HG03575 (cell line): Measurements from ENCODE around the gene PKP3.
"Not testable (repeated sequence)": the region's sequence is repeated elsewhere in the genome, so short reads cannot be mapped to it uniquely, and the experiment has no call there.

Experiments used
- ATAC-seq: cut with Tn5 transposase; IDR thresholded peaks from one replicate; pipeline ENCODE4 v1.9.1; 2021; ENCODE audit not compliant: unreplicated experiment, insufficient number of reproducible peaks, low FRiP score; ENCODE audit errors: extremely low read depth

PKP3 gene

DNA sequence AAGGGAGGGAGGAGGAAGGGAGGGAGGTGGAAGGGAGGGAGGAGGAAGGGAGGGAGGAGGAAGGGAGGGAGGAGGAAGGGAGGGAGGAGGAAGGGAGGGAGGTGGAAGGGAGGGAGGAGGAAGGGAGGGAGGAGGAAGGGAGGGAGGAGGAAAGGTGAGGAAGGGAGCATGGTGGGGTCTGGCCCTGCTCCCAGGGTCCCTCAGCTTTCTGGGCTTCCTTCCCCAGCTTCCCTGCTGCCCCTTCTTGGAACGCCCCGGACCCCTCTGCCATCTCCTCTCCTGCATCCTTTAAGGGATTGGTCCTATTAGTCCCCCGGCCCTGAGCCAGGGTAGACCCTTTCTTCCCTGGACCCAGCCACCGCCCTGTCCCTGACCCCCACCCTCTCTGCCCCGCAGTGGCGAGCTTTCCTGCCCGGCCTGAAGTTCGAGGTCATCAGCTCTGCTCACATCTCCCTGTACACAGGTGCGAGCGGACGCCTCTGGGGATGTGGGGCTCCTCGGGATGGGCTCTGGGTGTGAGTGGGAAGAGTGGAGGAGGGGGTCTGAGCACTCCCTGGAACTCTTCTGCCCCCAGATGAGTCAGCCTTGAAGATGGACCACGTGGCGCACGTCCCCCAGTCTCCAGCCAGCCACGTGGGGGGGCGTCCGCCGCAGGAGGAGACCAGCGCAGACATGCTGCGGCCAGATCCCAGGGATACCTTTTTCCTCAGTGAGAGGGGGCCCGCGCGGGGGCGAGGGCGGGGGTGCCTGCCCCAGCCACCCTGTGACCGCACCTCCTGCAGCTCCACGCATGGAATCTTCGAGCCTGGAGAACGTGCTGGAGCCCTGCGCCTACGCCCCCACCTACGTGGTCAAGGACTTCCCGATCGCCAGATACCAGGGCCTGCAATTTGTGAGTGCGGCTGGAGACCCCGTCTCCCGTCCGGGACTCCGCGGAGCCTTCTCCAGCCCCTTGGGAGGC is 18.7 kb upstream of the PKP3 start:
- ATAC-seq = no peak

DNA sequence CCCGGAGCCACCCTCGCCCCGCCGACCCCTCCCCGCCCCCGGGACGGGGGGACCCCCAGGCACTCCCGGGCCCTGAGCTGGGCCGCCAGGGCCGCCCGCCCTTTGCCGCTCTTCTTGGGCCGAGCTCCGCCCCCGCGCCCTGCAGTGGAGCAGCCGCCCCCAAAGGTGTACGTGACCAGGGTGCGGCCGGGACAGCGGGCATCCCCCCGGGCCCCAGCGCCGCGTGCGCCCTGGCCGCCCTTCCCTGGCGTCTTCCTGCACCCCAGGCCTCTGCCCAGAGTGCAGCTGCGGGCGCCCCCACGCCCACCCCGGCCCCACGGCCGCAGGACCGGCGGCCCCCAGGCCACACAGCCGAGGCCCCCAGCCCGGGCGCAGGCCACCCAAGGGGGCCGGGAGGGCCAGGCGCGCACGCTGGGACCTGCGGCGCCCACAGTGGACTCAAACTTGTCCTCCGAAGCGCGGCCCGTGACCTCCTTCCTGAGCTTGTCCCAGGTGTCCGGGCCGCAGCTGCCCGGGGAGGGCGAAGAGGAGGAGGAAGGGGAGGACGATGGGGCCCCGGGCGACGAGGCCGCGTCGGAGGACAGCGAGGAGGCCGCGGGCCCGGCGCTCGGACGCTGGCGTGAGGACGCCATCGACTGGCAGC is 17.4 kb upstream of the PKP3 start:
- ATAC-seq = no peak

DNA sequence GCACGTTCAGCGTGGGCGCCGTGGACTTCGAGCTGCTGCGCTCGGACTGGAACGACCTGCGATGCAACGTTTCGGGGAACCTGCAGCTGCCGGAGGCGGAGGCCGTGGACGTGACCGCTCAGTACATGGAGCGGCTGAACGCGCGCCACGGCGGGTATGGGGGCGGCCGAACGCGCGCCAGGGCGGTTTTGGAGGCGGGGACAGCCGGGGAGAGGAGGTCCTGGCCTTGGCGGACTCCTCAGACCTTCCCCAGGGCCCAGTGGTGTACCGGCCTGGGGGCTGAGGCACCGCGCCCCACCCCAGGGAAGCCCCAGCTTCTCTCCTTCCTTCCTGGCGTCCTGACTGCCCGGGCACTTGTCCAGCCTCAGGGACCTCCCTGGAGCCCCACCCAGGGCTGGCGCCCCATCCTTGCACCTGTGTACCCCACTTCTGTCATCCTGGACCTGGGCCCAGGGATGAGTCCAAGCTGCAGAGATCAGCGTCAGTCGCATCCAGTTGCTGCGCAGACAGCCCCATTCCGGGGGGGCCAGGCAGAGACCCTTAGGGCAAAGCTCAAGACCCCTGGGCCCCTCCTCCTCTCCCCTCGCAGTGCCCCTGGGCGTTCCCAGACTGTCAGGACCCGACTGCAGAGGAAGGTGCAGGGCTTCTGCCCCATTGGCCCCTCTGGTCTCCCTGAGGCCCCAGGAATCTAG is 16.7 kb upstream of the PKP3 start:
- no peak for ATAC-seq

DNA sequence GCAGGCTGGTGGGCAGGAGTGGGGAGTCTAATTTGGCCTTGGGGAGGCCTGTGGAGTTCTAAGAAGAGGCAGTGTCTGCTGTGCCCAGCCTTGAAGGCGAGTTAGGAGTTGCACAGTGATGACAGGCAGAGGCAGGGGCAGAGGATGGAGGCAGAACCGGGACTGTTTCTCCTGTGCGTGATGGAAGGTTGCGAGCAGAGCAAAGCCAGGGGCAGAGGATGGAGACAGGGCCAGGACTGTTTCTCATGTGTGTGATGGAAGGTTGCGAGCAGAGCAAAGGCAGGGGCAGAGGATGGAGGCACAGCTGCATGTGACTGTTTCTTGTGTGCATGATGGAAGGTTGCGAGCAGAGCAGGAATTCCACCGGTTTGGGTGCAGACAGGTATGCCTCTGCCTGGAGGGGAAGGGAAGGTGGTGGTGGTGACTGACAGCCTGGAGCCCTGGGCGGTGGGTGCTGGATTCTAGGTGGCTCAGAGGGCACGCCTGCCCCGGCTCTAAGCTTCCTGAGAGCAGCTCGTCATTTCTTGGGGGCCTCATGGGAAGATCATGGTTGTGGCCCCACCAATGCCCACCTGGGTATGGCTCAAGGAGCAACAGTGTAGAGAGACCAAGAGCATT is 16.0 kb upstream of the PKP3 start:
- ATAC-seq = no peak

DNA sequence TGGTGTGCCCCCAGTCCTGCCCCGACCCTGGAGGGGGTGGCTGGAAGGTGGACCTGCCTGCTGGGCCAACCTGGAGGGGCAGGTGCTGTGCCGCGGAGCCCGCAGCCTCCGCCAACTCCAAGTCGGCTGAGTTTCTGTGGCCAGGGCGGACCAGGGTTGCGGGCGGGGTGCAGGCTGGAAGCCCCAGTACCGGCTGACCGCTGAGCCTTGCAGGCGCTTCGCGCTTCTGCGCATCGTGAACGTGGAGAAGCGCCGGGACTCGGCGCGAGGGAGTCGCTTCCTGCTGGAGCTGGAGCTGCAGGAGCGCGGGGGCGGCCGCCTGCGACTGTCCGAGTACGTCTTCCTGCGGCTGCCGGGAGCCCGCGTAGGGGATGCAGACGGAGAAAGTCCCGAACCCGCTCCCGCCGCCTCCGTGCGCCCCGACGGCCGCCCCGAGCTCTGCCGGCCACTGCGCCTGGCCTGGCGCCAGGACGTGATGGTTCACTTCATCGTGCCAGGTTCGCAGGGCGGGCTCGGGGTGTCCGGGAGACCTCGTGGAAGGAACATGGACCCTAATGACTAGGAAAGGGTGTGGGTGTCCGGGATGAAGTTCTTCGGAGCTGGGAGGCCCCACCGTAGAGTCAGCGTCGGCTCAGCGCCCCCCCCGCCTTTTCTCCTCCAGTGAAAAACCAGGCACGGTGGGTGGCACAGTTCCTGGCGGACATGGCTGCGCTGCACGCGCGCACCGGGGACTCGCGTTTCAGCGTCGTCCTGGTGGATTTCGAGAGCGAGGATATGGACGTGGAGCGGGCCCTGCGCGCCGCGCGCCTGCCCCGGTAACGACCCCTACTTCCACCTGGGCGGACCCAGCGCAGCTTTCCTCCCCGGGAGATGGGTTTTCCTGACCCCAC is 14.6 kb upstream of the PKP3 start:
- no peak for ATAC-seq

DNA sequence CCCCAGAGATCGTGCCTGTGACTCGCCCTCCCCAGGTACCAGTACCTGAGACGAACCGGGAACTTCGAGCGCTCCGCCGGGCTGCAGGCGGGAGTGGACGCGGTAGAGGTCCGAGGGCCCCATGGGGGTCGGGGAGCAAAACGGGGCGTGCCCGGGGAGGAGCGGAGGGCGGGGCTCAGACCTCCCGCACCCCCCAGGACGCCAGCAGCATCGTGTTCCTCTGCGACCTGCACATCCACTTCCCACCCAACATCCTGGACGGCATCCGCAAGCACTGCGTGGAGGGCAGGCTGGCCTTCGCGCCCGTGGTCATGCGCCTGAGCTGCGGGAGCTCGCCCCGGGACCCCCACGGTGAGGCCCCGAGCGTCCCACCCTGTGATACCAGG is 13.9 kb upstream of the PKP3 start:
- no peak for ATAC-seq

DNA sequence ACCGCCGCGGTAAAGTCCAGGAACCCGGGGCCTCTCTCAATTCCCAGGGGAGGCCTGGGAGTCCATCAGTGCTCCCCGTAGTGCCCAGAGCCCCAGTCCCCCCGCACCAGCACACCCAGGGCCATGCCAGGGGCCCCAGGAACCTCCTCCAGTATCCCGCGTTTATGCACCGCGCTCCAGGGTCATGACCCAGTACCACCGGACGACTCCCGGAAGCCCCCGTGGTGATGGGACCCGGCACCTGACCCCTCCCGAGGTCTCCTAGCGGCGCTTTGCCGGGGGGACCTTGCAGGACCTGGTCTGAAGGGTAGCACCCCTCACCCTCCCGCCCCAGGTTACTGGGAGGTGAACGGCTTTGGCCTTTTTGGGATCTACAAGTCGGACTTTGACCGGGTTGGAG is 13.5 kb upstream of the PKP3 start:
- no peak for ATAC-seq

DNA sequence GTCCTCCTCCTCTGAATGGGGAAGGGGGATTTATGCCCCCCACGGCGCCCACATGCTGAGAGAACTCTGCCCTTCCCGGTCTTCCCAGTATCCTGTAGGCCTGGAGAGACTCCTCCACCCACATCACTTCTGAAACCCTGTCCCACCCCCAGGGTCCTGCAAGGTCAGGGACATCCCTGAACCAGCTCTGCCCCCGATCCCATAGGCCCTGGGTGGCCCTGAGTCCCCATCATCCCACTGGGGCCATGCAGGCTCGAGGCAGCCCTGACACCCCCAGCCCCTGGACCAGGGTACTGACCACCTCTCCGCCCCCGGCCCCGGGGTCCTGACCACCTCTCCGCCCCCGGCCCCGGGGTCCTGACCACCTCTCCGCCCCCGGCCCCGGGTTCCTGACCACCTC is 13.0 kb upstream of the PKP3 start:
- ATAC-seq = no peak

DNA sequence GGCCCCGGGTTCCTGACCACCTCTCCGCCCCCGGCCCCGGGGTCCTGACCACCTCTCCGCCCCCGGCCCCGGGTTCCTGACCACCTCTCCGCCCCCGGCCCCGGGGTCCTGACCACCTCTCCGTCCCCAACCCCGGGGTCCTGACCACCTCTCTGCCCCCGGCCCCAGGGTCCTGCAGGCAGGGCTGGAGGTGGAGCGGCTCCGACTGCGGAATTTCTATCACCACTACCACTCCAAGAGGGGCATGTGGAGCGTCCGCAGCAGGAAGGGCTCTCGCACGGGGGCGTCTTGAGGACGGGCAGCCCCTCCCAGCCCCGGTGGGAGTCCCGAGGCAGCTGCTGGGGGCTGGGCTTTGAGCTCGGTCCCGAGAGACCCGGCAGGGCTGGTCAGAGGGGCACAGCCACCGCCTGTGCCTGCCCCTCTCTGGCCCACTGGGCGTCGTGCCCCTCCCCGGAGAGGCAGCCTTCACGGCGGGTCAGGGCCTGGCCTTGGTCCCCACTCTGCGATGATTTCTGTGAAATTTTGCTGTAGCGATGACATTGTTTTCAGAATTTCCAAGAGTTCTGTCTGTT is 12.4 kb upstream of the PKP3 start:
- no peak for ATAC-seq

DNA sequence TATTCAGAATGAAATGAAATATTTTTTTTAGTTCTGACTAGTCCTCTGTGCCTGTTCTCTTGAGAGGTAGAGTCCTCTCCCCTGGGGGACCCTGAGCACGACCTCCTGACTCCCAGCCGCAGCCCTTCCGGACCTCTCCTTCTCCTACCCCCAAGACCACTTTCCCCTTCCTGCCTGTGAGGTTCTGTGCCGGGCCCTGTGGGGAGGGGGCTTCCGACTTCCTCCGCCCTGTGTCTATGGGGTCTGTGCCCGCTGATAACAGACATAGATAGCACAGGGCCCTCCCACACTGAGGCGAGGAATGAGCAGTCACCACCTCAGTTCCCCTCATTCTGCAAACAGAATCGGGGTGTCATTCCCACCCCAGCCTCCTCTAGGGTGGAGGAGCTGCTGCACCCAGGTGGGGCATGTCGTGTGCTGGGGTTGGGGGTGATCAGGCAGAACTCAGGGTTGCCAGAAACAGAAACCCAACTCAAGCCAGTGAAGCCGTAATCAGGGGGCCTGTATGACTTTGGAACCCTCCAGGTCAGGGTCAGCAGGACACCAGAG is 11.9 kb upstream of the PKP3 start:
- no peak for ATAC-seq

DNA sequence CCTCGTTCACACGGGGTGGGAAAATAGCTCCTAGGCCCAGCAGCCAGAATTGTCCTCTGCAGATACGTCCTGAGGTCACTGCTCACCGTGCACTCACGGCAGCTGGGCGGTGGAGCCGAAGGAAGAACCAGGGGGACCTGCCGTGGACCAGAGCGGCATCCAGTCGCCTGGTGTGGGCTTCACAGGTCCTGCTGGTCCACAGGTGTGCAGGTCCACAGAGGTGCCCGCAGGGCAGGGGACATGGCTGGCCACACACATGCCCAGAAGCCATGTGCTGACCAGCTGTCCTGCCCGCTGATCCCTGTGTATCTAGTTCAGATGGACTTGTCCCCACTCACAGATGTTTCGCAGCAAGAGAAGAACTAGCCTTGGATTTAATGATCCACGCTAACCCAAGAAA is 10.6 kb upstream of the PKP3 start:
- no peak for ATAC-seq

DNA sequence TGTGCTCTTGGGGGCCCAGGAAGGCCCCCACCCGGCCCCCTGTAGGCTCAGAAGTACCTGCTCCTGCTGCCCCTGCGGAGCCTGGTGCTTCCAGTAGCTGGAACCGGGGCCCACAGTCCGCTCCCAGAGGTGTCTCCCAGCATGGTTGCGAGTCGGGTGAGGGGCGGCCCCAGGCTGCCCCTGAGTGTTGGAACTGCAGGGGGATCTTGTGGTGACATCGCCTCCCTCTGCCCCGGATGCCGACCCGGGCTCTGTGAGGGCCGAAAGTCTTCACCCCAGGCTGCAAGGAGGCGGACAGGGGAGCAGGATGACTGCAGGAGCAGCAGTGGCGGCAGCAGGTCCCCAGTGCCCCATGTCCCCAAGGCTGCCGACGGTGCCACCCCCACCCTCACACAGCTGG is 9.5 kb upstream of the PKP3 start:
- ATAC-seq = no peak

DNA sequence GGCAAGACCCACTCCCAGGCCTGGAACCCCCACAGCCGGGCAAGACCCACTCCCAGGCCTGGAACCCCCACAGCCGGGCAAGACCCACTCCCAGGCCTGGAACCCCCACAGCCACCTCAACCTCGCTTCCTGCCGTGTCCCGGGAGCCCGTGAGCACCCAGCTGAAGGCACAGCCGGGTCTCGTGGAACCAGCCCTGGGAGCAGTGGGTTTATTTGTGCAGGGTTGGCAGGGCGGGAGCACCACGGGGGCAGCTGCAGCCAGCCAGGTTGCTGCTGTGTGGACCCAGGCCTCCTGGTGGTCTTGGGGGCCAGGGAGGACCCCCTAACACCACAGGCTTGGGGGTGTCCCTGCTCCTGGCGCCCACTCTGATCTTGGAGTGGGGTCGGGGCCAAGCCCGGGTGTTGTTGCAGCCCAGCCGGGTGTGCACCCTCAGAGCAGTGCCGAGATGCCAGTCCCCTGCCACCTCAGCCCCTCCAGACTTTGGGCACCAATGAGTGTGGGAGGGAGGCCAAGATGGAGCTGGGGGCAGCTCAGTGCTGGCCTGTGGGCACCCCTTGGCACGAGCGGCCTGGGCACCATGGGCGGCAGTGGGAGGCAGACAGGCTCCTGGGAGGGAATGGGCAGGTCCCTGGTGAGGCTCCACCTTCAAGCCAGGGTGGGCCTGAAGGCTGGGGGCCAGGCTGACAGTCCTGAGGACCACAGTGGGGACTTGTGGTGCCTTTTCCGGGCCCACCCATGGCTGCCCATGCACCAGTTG is 8.2 kb upstream of the PKP3 start:
- no peak for ATAC-seq

DNA sequence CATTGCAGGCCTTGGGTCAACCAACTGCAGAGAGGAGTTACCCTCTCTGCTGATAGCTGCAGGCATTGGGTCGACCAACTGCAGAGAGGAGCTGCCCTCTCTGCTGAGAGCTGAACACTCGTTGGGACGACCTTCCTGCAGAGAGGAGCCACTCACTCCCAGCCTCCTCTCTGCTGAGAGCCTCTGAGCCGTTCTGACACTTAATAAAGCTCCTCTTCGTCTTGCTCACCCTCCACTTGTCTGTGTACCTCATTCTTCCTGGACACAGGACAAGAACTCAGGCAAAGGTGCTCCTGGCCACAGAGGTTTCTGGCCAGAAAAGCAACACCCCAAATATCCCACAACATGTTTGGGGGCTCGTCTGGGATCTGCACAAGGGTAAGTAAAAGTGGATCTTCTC is 7.5 kb upstream of the PKP3 start:
- no peak for ATAC-seq

DNA sequence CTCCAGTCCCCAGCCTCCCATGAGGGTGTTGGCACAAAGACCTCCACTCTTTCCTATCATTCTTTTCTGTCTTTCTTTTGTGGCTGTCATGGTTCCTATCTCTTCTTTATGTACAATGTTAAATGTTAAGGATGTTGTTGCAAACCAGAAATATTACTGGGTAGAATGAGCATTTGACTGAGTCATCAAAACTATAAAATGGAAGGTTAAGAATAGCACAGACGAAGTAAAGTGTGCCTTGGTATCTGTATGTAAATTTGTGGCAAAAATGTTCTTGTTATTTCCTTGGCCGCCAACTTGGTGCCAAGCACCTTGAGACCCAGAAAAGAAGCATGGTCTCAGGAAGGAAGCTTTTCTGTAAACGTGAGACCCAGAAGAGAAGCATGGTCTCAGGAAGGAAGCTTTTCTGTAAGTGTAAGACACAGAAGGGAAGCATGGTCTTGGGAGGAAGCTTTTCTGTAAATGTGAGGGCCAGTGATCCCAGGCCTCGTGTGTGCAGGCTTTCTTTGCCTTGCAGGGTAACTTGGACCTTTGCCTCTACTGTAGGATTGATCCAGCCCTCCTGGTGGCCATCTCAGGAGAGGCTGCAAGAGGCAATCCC is 6.7 kb upstream of the PKP3 start:
- ATAC-seq = no peak

DNA sequence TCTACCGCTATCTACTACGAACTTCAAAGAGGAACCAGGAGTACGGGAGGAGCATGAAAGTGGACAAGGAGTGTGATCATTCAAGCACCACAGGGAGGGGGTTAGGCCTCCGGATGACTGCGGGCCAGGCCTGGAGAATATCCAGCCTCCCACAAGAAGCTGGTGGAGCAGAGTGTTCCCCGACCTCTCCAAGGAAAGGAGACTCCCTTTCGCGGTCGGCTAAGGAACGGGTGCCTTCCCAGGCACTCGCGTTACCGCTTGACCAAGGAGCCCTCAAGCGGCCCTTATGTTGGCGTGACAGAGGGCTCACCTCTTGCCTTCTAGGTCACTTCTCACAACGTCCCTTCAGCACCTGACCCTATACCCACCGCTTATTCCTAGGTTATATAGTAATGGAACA is 4.6 kb upstream of the PKP3 start:
- ATAC-seq = not testable (repeated sequence)

DNA sequence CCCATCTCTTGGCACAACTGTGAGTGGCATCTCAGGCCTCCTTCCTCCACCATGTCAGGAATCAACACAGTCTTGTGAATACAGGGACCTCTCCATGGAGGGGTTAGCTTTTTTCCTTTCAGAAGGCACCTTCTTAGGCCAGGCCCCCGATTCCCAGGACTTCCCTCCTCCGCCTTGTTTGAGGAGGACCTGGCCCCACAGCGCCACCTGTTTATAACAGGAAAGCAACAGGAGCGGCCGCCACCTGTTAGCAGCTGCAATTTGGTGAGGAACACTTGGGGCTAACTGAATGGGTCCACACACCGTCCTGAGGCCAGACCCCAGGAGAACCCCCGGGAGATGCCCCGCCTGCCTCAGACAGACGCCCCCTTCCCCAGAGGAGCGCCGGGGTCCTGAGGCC is 3.8 kb upstream of the PKP3 start:
- ATAC-seq = no peak
